ENCODE results near the gene ZNF212.
"Not testable (repeated sequence)": the region's sequence is repeated elsewhere in the genome, so short reads cannot be mapped to it uniquely, and the experiment has no call there.

The ZNF212 gene

GRCh38 chr7:149220534-149220933 is 18.9 kb upstream of the ZNF212 start:
- DNase-seq, result no peak

GRCh38 chr7:149223176-149223575 is 16.3 kb upstream of the ZNF212 start:
- DNase-seq, result no peak

- no peak for DNase-seq
Measured at GRCh38 chr7:149223761-149224160, 15.7 kb upstream of the ZNF212 start.

- no peak for DNase-seq
Measured at GRCh38 chr7:149224352-149224751, 15.1 kb upstream of the ZNF212 start.

GRCh38 chr7:149225106-149225505 is 14.3 kb upstream of the ZNF212 start:
- DNase-seq, result no peak

GRCh38 chr7:149225656-149226055 is 13.8 kb upstream of the ZNF212 start:
- no peak for DNase-seq

GRCh38 chr7:149226366-149226765 is 13.1 kb upstream of the ZNF212 start:
- not testable (repeated sequence) for DNase-seq

GRCh38 chr7:149226840-149227494 is 12.5 kb upstream of the ZNF212 start:
- DNase-seq, result no peak

- DNase-seq, result no peak
Measured at GRCh38 chr7:149228831-149229471, 10.5 kb upstream of the ZNF212 start.

- no peak for DNase-seq
Measured at GRCh38 chr7:149229526-149229925, 9.9 kb upstream of the ZNF212 start.

- no peak for DNase-seq
Measured at GRCh38 chr7:149232362-149232761, 7.1 kb upstream of the ZNF212 start.

GRCh38 chr7:149233655-149234204 is 5.7 kb upstream of the ZNF212 start:
- not testable (repeated sequence) for DNase-seq

GRCh38 chr7:149237502-149237901 is 1.9 kb upstream of the ZNF212 start:
- DNase-seq, result no peak

GRCh38 chr7:149238051-149238450 is 1.4 kb upstream of the ZNF212 start:
- no peak for DNase-seq

GRCh38 chr7:149240637-149241036 is 1.2 kb downstream of the ZNF212 start:
- DNase-seq, result no peak

GRCh38 chr7:149241696-149242095 is 2.2 kb downstream of the ZNF212 start:
- DNase-seq, result no peak

- DNase-seq, result no peak
Measured at GRCh38 chr7:149245244-149245643, 5.8 kb downstream of the ZNF212 start.

GRCh38 chr7:149245744-149246143 is 6.3 kb downstream of the ZNF212 start:
- DNase-seq, result no peak

- no peak for DNase-seq
Measured at GRCh38 chr7:149248777-149249176, 9.3 kb downstream of the ZNF212 start.

GRCh38 chr7:149250151-149250550 is 10.7 kb downstream of the ZNF212 start:
- not testable (repeated sequence) for DNase-seq

GRCh38 chr7:149251518-149251917 is 12.1 kb downstream of the ZNF212 start:
- DNase-seq, result not testable (repeated sequence)

- DNase-seq, result no peak
Measured at GRCh38 chr7:149252378-149252777, 12.9 kb downstream of the ZNF212 start.

GRCh38 chr7:149253665-149254064 is 14.2 kb downstream of the ZNF212 start:
- DNase-seq, result no peak

- no peak for DNase-seq
Measured at GRCh38 chr7:149254181-149254858, 14.9 kb downstream of the ZNF212 start.
